ENCODE measurements around the gene SYCN. TPM values are rescaled to one million over a fixed set of nuclear protein-coding genes. Genes with fewer than 3 reads are reported as not detected.

SYCN gene
- total RNA-seq, 1 experiment from 2014 or later = not detected

GRCh38 chr19:39174558-39175544, 29.2 kb downstream of the SYCN start:
- no peak for DNase-seq

GRCh38 chr19:39174142-39174541, 29.9 kb downstream of the SYCN start:
- H3K9me3 ChIP-seq (replicated peaks) = no peaks in the 10 kb centered on the region
- no peaks in the 10 kb centered on the region for H3K27me3 ChIP-seq
- no peak for DNase-seq
- no peak overlapping the region for H3K4me3 ChIP-seq
- no peak overlapping the region for H3K27ac ChIP-seq
- H3K36me3 ChIP-seq = no peaks in the 10 kb centered on the region; the same call in 1 of the 2 replicates
- no peaks in the 10 kb centered on the region for H3K4me1 ChIP-seq

More at GRCh38 chr19:39174558-39175544, 29.2 kb downstream of the SYCN start:
- Histone ChIP-seq H3K27me3 (no peaks in the 10 kb centered on the region), H3K36me3 (peaks cover 5% of the 10 kb centered on the region; the same call in 1 of the 2 replicates), H3K9me3 (replicated peaks) (no peaks in the 10 kb centered on the region), H3K4me3 (no peak overlapping the region), H3K4me1 (no peaks in the 10 kb centered on the region), H3K27ac (no peak overlapping the region)

GRCh38 chr19:39173502-39173991, 30.5 kb downstream of the SYCN start:
- Histone ChIP-seq H3K27ac (no peak overlapping the region), H3K4me3 (no peak overlapping the region), H3K9me3 (replicated peaks) (no peaks in the 10 kb centered on the region), H3K27me3 (no peaks in the 10 kb centered on the region), H3K36me3 (no peaks in the 10 kb centered on the region; the same call in 1 of the 2 replicates), H3K4me1 (no peaks in the 10 kb centered on the region)
- DNase-seq = no peak

GRCh38 chr19:39172700-39173501, 31.2 kb downstream of the SYCN start:
- no peaks in the 10 kb centered on the region for H3K27me3 ChIP-seq

GRCh38 chr19:39171479-39172465, 32.3 kb downstream of the SYCN start:
- no peak overlapping the region for H3K27ac ChIP-seq
- no peaks in the 10 kb centered on the region for H3K9me3 ChIP-seq (replicated peaks)
- no peaks in the 10 kb centered on the region; the same call in 1 of the 2 replicates for H3K4me1 ChIP-seq
- DNase-seq = no peak
- H3K4me3 ChIP-seq = no peak overlapping the region
- no peaks in the 10 kb centered on the region; the same call in 1 of the 2 replicates for H3K36me3 ChIP-seq
- H3K27me3 ChIP-seq = no peaks in the 10 kb centered on the region

More at GRCh38 chr19:39172700-39173501, 31.2 kb downstream of the SYCN start:
- no peak overlapping the region for H3K4me3 ChIP-seq
- H3K27ac ChIP-seq = no peak overlapping the region
- DNase-seq = no peak
- H3K4me1 ChIP-seq = no peaks in the 10 kb centered on the region
- H3K9me3 ChIP-seq (replicated peaks) = no peaks in the 10 kb centered on the region
- no peaks in the 10 kb centered on the region; the same call in 1 of the 2 replicates for H3K36me3 ChIP-seq

GRCh38 chr19:39170386-39171231, 33.5 kb downstream of the SYCN start:
- Histone ChIP-seq H3K27ac (no peak overlapping the region), H3K9me3 (replicated peaks) (no peaks in the 10 kb centered on the region), H3K4me3 (no peak overlapping the region), H3K27me3 (no peaks in the 10 kb centered on the region), H3K36me3 (no peaks in the 10 kb centered on the region), H3K4me1 (no peaks in the 10 kb centered on the region; the same call in 1 of the 2 replicates)
- DNase-seq = no peak

- Histone ChIP-seq H3K4me3 (no peak overlapping the region), H3K27ac (no peak overlapping the region)
- no peak for DNase-seq
Measured at GRCh38 chr19:39169143-39169810, 34.8 kb downstream of the SYCN start.

GRCh38 chr19:39168258-39169142, 35.6 kb downstream of the SYCN start:
- H3K9me3 ChIP-seq (replicated peaks) = no peaks in the 10 kb centered on the region
- no peaks in the 10 kb centered on the region; the same call in 1 of the 2 replicates for H3K4me1 ChIP-seq
- no peak overlapping the region for H3K4me3 ChIP-seq
- H3K27me3 ChIP-seq = no peaks in the 10 kb centered on the region
- no peaks in the 10 kb centered on the region for H3K36me3 ChIP-seq
- H3K27ac ChIP-seq = no peak overlapping the region
- no peak for DNase-seq

More at GRCh38 chr19:39169143-39169810, 34.8 kb downstream of the SYCN start:
- no peaks in the 10 kb centered on the region; the same call in 1 of the 2 replicates for H3K4me1 ChIP-seq
- H3K9me3 ChIP-seq (replicated peaks) = no peaks in the 10 kb centered on the region
- H3K36me3 ChIP-seq = no peaks in the 10 kb centered on the region
- no peaks in the 10 kb centered on the region for H3K27me3 ChIP-seq

GRCh38 chr19:39167461-39168257, 36.4 kb downstream of the SYCN start:
- no peak overlapping the region for H3K27ac ChIP-seq
- no peaks in the 10 kb centered on the region for H3K36me3 ChIP-seq
- no peaks in the 10 kb centered on the region for H3K9me3 ChIP-seq (replicated peaks)

GRCh38 chr19:39166571-39167391, 37.3 kb downstream of the SYCN start:
- Histone ChIP-seq H3K27ac (no peak overlapping the region), H3K27me3 (no peaks in the 10 kb centered on the region), H3K36me3 (no peaks in the 10 kb centered on the region), H3K4me1 (no peaks in the 10 kb centered on the region; the same call in 1 of the 2 replicates), H3K4me3 (no peak overlapping the region), H3K9me3 (replicated peaks) (no peaks in the 10 kb centered on the region)
- DNase-seq = peak; percentile 70 to 77

More at GRCh38 chr19:39167461-39168257, 36.4 kb downstream of the SYCN start:
- H3K27me3 ChIP-seq = no peaks in the 10 kb centered on the region
- no peak for DNase-seq
- H3K4me3 ChIP-seq = no peak overlapping the region
- H3K4me1 ChIP-seq = no peaks in the 10 kb centered on the region; the same call in 1 of the 2 replicates

All from SJCRH30 (cell line).